Measurements from ENCODE around the gene CASP3.

CASP3 gene

GRCh38 chr4:184643731-184644130 lies 5.5 kb downstream of the CASP3 start:
- H3K9me3 ChIP-seq: no peaks in the 10 kb centered on the region
- no peak for DNase-seq
- H3K4me1 ChIP-seq: peaks cover 0 to 53% (median 28%) of the 10 kb centered on the region in 4 donors
- no peak for TF ChIP-seq CTCF (IDR thresholded peaks at IDR 0.05)
- H3K27me3 ChIP-seq: no peaks in the 10 kb centered on the region
- H3K4me3 ChIP-seq: no peak overlapping the region
- H3K27ac ChIP-seq: no peak overlapping the region
- intact Hi-C loops (cut with DNase I; ENCODE audit: low total_unique reads): no loop called here
- H3K36me3 ChIP-seq: no peaks in the 10 kb centered on the region

DNA sequence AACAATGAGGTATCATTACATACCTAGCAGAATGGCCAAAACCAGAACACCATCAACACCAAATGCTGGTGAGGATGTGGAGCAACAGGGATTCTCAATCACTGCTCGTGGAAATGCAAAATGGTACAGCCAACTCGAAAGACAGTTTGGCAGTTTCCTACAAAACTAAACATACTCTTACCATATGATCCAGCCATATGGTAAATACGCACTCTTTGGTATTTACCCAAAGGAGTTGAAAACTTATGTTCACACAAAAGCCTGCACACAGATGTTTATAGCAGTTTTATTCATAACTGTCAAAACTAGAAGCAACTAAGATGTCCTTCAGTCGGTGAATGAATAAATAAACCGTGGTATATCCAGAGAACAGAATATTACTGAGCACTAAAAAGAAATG lies 7.8 kb downstream of the CASP3 start:
- H3K27me3 ChIP-seq: no peaks in the 10 kb centered on the region
- H3K27ac ChIP-seq: no peak overlapping the region
- no peak for DNase-seq
- H3K36me3 ChIP-seq: peaks cover 16 to 20% (median 19%) of the 10 kb centered on the region in 3 donors
- intact Hi-C loops (cut with DNase I; ENCODE audit: low total_unique reads): no loop called here
- no peaks in the 10 kb centered on the region for H3K9me3 ChIP-seq
- peaks cover 0 to 35% (median 13%) of the 10 kb centered on the region in 4 donors for H3K4me1 ChIP-seq
- no peak for TF ChIP-seq CTCF (IDR thresholded peaks at IDR 0.05)
- H3K4me3 ChIP-seq: no peak overlapping the region

- Histone ChIP-seq H3K36me3 (peaks cover 20 to 24% (median 24%) of the 10 kb centered on the region in 3 donors), H3K27me3 (no peaks in the 10 kb centered on the region), H3K4me3 (no peak overlapping the region), H3K27ac (no peak overlapping the region), H3K4me1 (peaks cover 0 to 31% (median 11%) of the 10 kb centered on the region in 4 donors), H3K9me3 (no peaks in the 10 kb centered on the region)
- TF ChIP-seq CTCF (IDR thresholded peaks at IDR 0.05): no peak
- intact Hi-C loops (cut with DNase I; ENCODE audit: low total_unique reads): no loop called here
- DNase-seq: no peak
Observed at GRCh38 chr4:184641022-184641421, 8.2 kb downstream of the CASP3 start.

GRCh38 chr4:184636897-184637296 lies 12.3 kb downstream of the CASP3 start:
- H3K4me3 ChIP-seq: no peak overlapping the region
- no peak for DNase-seq
- no peak for TF ChIP-seq CTCF (IDR thresholded peaks at IDR 0.05)
- peaks cover 44 to 53% (median 46%) of the 10 kb centered on the region in 3 donors for H3K36me3 ChIP-seq
- intact Hi-C loops (cut with DNase I; ENCODE audit: low total_unique reads): no loop called here
- H3K27ac ChIP-seq: no peak overlapping the region
- peaks cover 0 to 7% (median 2%) of the 10 kb centered on the region in 4 donors for H3K4me1 ChIP-seq
- H3K27me3 ChIP-seq: no peaks in the 10 kb centered on the region
- H3K9me3 ChIP-seq: no peaks in the 10 kb centered on the region

DNA sequence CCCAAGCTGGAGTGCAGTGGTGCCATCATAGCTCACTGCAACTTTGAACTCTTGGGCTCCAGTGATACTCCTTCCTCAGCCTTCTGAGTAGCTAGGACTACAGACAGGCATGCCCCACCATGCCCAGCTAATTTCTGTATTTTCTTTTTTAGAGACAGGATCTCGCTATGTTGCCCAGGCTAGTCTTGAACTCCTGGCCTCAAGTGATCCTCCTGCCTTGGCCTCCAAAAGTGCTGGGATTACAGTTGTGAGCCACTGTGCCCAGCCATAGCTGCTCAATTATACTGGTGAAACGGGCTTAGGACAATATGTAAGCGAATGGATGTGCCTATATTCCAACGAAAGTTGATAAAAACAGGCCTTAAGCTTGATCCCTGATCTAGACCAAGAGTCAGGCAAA lies 13.1 kb downstream of the CASP3 start:
- no peaks in the 10 kb centered on the region for H3K27me3 ChIP-seq
- peaks cover 51 to 59% (median 54%) of the 10 kb centered on the region in 3 donors for H3K36me3 ChIP-seq
- H3K27ac ChIP-seq: no peak overlapping the region
- DNase-seq: no peak
- no peaks in the 10 kb centered on the region for H3K9me3 ChIP-seq
- peaks cover 0 to 7% (median 2%) of the 10 kb centered on the region in 4 donors for H3K4me1 ChIP-seq
- intact Hi-C loops (cut with DNase I; ENCODE audit: low total_unique reads): no loop called here
- TF ChIP-seq CTCF (IDR thresholded peaks at IDR 0.05): no peak
- no peak overlapping the region for H3K4me3 ChIP-seq

GRCh38 chr4:184635381-184635780 lies 13.9 kb downstream of the CASP3 start:
- Histone ChIP-seq H3K4me3 (no peak overlapping the region), H3K27me3 (no peaks in the 10 kb centered on the region), H3K27ac (no peak overlapping the region), H3K36me3 (peaks cover 59 to 66% (median 61%) of the 10 kb centered on the region in 3 donors), H3K4me1 (peaks cover 0 to 7% (median 2%) of the 10 kb centered on the region in 4 donors), H3K9me3 (no peaks in the 10 kb centered on the region)
- DNase-seq: no peak
- TF ChIP-seq CTCF (IDR thresholded peaks at IDR 0.05): no peak
- intact Hi-C loops (cut with DNase I; ENCODE audit: low total_unique reads): no loop called here

All from tibial artery (tissue), 4 donors.